Hepatocyte (in vitro differentiated cells): ENCODE data around the gene PGA3.

ENCODE experiments used
- CTCF ChIP-seq: fragments of 200-600 bp; sonication (generic); IDR thresholded peaks from 2 replicates; pipeline ENCODE4 v1.5.1; 2016; ENCODE audit warnings: antibody characterized with exemption, mild to moderate bottlenecking; ENCODE audit not compliant: poor library complexity
- EZH2phosphoT487 ChIP-seq: fragments of 200-600 bp; sonication (generic); IDR thresholded peaks from one replicate; pipeline ENCODE4 v1.6.1; 2018; ENCODE audit warnings: antibody characterized with exemption, mild to moderate bottlenecking, low read depth, moderate library complexity; ENCODE audit not compliant: unreplicated experiment, severe bottlenecking

- TF ChIP-seq CTCF (no peak), EZH2phosphoT487 (no peak)
Observed at GRCh38 chr11:61163714-61164605, 39.4 kb upstream of the PGA3 start.
